Heart right ventricle (tissue), 16 donors: ENCODE results near the gene SLC25A30. TPM values are rescaled to one million over a fixed set of nuclear protein-coding genes. Genes with fewer than 3 reads are reported as not detected.
A peak's percentile ranks its signal among the peaks of the same experiment; 100 is the strongest.

Experiments used
- ATAC-seq, 8 donors: fragments of 200-7000 bp; cut with Tn5 transposase; one replicate each; pipeline ENCODE4 v1.9.1; 2020; ENCODE audit warnings: mild to moderate bottlenecking in 8 of 8, moderate library complexity in 8 of 8, moderate number of reproducible peaks in 1 of 8
- DNase-seq, 2 donors: peaks; one replicate each; pipeline ENCODE4 v3.0.0-alpha.2; 2020
- H3K27ac ChIP-seq, 10 donors: fragments of 200-600 bp; sonication (generic) in 2 of 10; one replicate each; pipeline versions ENCODE4 v1.5.0 to v1.8.0; 2020 to 2022; ENCODE audit warnings: mild to moderate bottlenecking in 3 of 10
- H3K27me3 ChIP-seq, 7 donors: fragments of 200-600 bp; one replicate each; pipeline ENCODE4 v1.8.0; 2021 to 2022; ENCODE audit warnings: mild to moderate bottlenecking in 2 of 7
- H3K36me3 ChIP-seq, 9 donors: fragments of 200-600 bp; sonication (generic) in 1 of 9; one replicate each; pipeline versions ENCODE4 v1.5.0 to v1.8.0; 2020 to 2022; ENCODE audit warnings: mild to moderate bottlenecking in 2 of 9
- H3K4me1 ChIP-seq, 9 donors: fragments of 200-600 bp; sonication (generic) in 1 of 9; one replicate each; pipeline versions ENCODE4 v1.5.0 to v1.8.0; 2020 to 2022; ENCODE audit warnings: mild to moderate bottlenecking in 4 of 9
- H3K4me3 ChIP-seq, 10 donors: fragments of 200-600 bp; sonication (generic) in 2 of 10; one replicate each; pipeline versions ENCODE4 v1.5.0 to v1.8.0; 2020 to 2022; ENCODE audit warnings: mild to moderate bottlenecking in 7 of 10, moderate library complexity in 2 of 10
- H3K9me3 ChIP-seq, 11 donors: fragments of 200-600 bp in 10 of 11; sonication (generic) in 2 of 11; one replicate each; pipeline versions ENCODE4 v1.5.0 to v1.8.0; 2013 to 2022; ENCODE audit warnings: mild to moderate bottlenecking in 2 of 11, control low read depth in 1 of 11, moderate library complexity in 1 of 11
- CTCF ChIP-seq, 9 donors: fragments of 200-600 bp; sonication (generic) in 2 of 9; IDR thresholded peaks; one replicate each; pipeline versions ENCODE4 v1.5.0 to v1.8.0; 2021 to 2022; ENCODE audit warnings: antibody characterized with exemption in 9 of 9, mild to moderate bottlenecking in 5 of 9, moderate library complexity in 1 of 9
- WGBS, 2 donors: extraction: QIAGEN DNeasy Blood & Tissue Kit; methylation state at CpG; one replicate each; pipeline ENCODE4 v1.1.7; 2013; ENCODE audit warnings: inconsistent platforms in 1 of 2; 5-methylcytosine and 5-hydroxymethylcytosine counted together
- intact Hi-C, 10 donors: fragments of 100-400 bp; cut with DNase I; formaldehyde crosslinking; loops; one replicate each; pipeline versions ENCODE4 v1.11.1 to v1.14.2; 2022
- polyA plus RNA-seq, 2 donors: library from polyadenylated mRNA; stranded (reverse); fragments of 200-250 nt; gene quantifications; one replicate each; pipeline ENCODE4 v1.2.3, GENCODE V29; 2013
- total RNA-seq, 10 donors: library from RNA; stranded (reverse); fragmentation: NEBNext Ultra II Directional in 3 of 10; extraction: Animal tissue kit (Norgen Biotek cat#: 25700) in 3 of 10; gene quantifications; one replicate each; pipeline versions ENCODE4 v1.2.1 to v1.2.4, GENCODE V29; 2021 to 2023
- donor health status: Arrhythmogenic right ventricular cardiomyopathy.
- donor health status: ischemic (EF 13 %, LVEDD 7.1; RV severe dilation, severe dysfunction).
- donor health status: healthy with polysubstance abuse.
- donor health status: DM: no; HTN: yes; CAD: no.
- donor health status: DM: no; HTN: no; CAD: no.
- donor health status: ischemic (EF 25% LVEDD 6.9; RV normal size, moderate dysfunction).
- donor health status: ischemic (EF 25% LVEDD 5.7; RV mildly dilated, moderate dysfunction).
- donor health status: healthy.
- donor health status: DM: yes; HTN: yes; CAD: no.
- donor health status: Ischemic cardiomyopathy.
- donor health status: ischemic (EF 35%, LVEDD 5.7; RV mildly dilated, moderate dysfunction).
- donor health status: nonischemic (EF 11% LVEDD 7.7; RV severe dilation, severe dysfunction).
- donor health status: DM: yes; HTN: yes; CAD: no.
- donor health status: PGD.
- donor health status: ischemic (EF 29% LVEDD 5.4; RV normal size, mild dysfunction).
- donor health status: nonischemic (EF 23%, LVEDD 6.1; RV moderate dilation, normal function).

The SLC25A30 gene
- total and polyA plus RNA-seq, 12 donors = 9.3 to 280 (median 157) TPM

- no peaks in the 10 kb centered on the region for H3K9me3 ChIP-seq
- no peak overlapping the region for H3K4me3 ChIP-seq
- no peaks in the 10 kb centered on the region for H3K4me1 ChIP-seq
- TF ChIP-seq CTCF (IDR thresholded peaks at IDR 0.05) = no peak
- H3K36me3 ChIP-seq = no peaks in the 10 kb centered on the region
- no peak for DNase-seq
- no peaks in the 10 kb centered on the region for H3K27me3 ChIP-seq
- WGBS, 2 donors = 88 to 90% methylated on average over 1 of the region's 1 CpG
- H3K27ac ChIP-seq = no peak overlapping the region
- no peak for ATAC-seq
- intact Hi-C loops = no loop called here
Measured at GRCh38 chr13:45448965-45449559, 30.9 kb upstream of the SLC25A30 start.

GRCh38 chr13:45447050-45447661 is 29.0 kb upstream of the SLC25A30 start:
- DNase-seq (no peak), ATAC-seq (peak in 1 of 8 donors; percentile 33)
- no peaks in the 10 kb centered on the region for H3K36me3 ChIP-seq
- WGBS, 2 donors = 70 to 80% methylated on average over 9 of the region's 9 CpGs
- no peaks in the 10 kb centered on the region for H3K9me3 ChIP-seq
- no peak overlapping the region for H3K27ac ChIP-seq
- H3K4me3 ChIP-seq = no peak overlapping the region
- intact Hi-C loops = no loop called here
- peaks cover 0 to 3% (median 0%) of the 10 kb centered on the region in 9 donors for H3K4me1 ChIP-seq
- no peaks in the 10 kb centered on the region for H3K27me3 ChIP-seq
- no peak for TF ChIP-seq CTCF (IDR thresholded peaks at IDR 0.05)

- Histone ChIP-seq H3K27me3 (no peaks in the 10 kb centered on the region), H3K9me3 (no peaks in the 10 kb centered on the region), H3K4me1 (peaks cover 0 to 13% (median 3%) of the 10 kb centered on the region in 9 donors), H3K4me3 (no peak overlapping the region), H3K27ac (no peak overlapping the region), H3K36me3 (no peaks in the 10 kb centered on the region)
- TF ChIP-seq CTCF (IDR thresholded peaks at IDR 0.05) = no peak
- intact Hi-C loops = no loop called here
- WGBS, 2 donors = 77 to 82% methylated on average over 7 of the region's 7 CpGs
- no peak for ATAC-seq
- no peak for DNase-seq
Measured at GRCh38 chr13:45446181-45446580, 28.0 kb upstream of the SLC25A30 start.

DNA sequence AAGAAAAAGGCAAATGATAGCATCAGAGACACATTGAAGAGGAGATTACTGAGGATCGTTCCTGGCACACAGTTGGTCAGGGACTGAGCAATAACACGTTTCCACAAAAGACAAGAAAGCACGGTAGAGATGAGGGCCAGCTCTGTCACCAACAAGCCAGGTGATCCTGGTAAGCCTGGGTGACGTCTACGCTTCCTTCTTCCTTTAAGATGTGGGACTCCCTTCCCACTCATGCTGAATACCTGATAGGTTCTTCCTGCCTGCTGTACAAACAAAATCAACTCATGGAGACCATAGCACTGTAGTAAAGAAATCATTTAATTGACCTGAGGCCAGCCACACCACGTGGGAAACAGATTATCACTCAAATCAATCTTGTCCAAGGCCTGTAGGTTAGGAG is 26.9 kb upstream of the SLC25A30 start:
- no peak overlapping the region for H3K27ac ChIP-seq
- DNase-seq (no peak), ATAC-seq (no peak)
- no peaks in the 10 kb centered on the region for H3K36me3 ChIP-seq
- no peak overlapping the region for H3K4me3 ChIP-seq
- no peak for TF ChIP-seq CTCF (IDR thresholded peaks at IDR 0.05)
- peaks cover 0 to 24% (median 9%) of the 10 kb centered on the region in 9 donors for H3K4me1 ChIP-seq
- no peaks in the 10 kb centered on the region for H3K27me3 ChIP-seq
- WGBS, 2 donors = 75 to 79% methylated on average over 6 of the region's 6 CpGs
- intact Hi-C loops = no loop called here
- H3K9me3 ChIP-seq = no peaks in the 10 kb centered on the region
